K562 (cell line): Measurements from ENCODE around the gene IL31RA. TPM values are rescaled to one million over a fixed set of nuclear protein-coding genes. Genes with fewer than 3 reads are reported as not detected.

ENCODE experiments used
- CTCFL ChIP-seq: IDR thresholded peaks from 2 replicates; pipeline ENCODE4 v1.6.1; 2011; ENCODE audit warnings: borderline replicate concordance, low read depth, mild to moderate bottlenecking, moderate library complexity, low read length; ENCODE audit not compliant: insufficient read depth, poor library complexity, severe bottlenecking
- KAT2B ChIP-seq: IDR thresholded peaks from one replicate; pipeline ENCODE4 v1.6.1; 2012; ENCODE audit warnings: low read depth, mild to moderate bottlenecking, control low read depth, inconsistent platforms, low read length, moderate library complexity
- MCM7 ChIP-seq, 2 experiments: fragments of 450-650 bp; IDR thresholded peaks; 2 replicates each; pipeline ENCODE4 v1.6.1; 2016 to 2018
- POLR2A ChIP-seq: fragments of 450-650 bp; conservative IDR thresholded peaks from 2 replicates; pipeline ENCODE4 v1.6.1; 2016
- PTRF ChIP-seq: fragments of 450-650 bp; IDR thresholded peaks from 2 replicates; pipeline ENCODE4 v1.6.1; 2016; ENCODE audit warnings: mild to moderate bottlenecking, missing genetic modification characterization, missing compliant biosample characterization
- ZSCAN29 ChIP-seq: fragments of 450-650 bp; IDR thresholded peaks from 2 replicates; pipeline ENCODE4 v1.6.1; 2017
- polyA plus RNA-seq, 8 experiments: library from polyadenylated mRNA; depleted of rRNA in 4 of 8; stranded (reverse) in 5 of 8; unstranded in 3 of 8; fragments of >200 nt; fragmentation: Nextera tagmentation in 2 of 8; fragmentation: Illumina TruSeq in 1 of 8; extraction: Ambion mirVana in 2 of 8; extraction: Trizol in 1 of 8; gene quantifications; 2 replicates each; pipeline versions ENCODE4 v1.2.1 to v1.2.3, GENCODE V29; 2011 to 2014; ENCODE audit warnings: inconsistent platforms in 1 of 8, missing spikeins in 1 of 8
- total RNA-seq, 7 experiments: library from RNA; depleted of rRNA in 6 of 7; stranded (reverse); fragments of >200 nt in 6 of 7; fragmentation: Illumina TruSeq in 2 of 7; extraction: Trizol in 2 of 7; gene quantifications; 2 replicates each; pipeline versions ENCODE4 v1.2.1 to v1.2.3, GENCODE V29; 2011 to 2021; ENCODE audit warnings: low replicate concordance in 1 of 7
- TF ChIP-seq, protein P1 (sequence below): sonication (generic); formaldehyde crosslinking; IDR thresholded peaks from 2 replicates; pipeline ENCODE4 v1.8.0; 2022; ENCODE audit warnings: mild to moderate bottlenecking, low read depth, missing genetic modification reagents
- TF ChIP-seq, protein P2 (sequence below): fragments of 250-450 bp; sonication (Bioruptor Pico); IDR thresholded peaks from 2 replicates; pipeline ENCODE4 v1.8.0; 2022; ENCODE audit warnings: moderate library complexity, mild to moderate bottlenecking, inconsistent platforms

The IL31RA gene
- total and polyA plus RNA-seq, 9 of the 15 experiments (the other 6 are each of a cell fraction or from before 2014, with no cell fraction given) = not detected

GRCh38 chr5:55908804-55909203 lies 57.6 kb downstream of the IL31RA start (continued):
- TF ChIP-seq CTCFL (no peak), MCM7 (IDR thresholded peaks at IDR 0.05) (no peak), POLR2A (no peak), ZSCAN29 (no peak), KAT2B (no peak), PTRF (tag) (no peak)
- TF ChIP-seq, protein P1, sequence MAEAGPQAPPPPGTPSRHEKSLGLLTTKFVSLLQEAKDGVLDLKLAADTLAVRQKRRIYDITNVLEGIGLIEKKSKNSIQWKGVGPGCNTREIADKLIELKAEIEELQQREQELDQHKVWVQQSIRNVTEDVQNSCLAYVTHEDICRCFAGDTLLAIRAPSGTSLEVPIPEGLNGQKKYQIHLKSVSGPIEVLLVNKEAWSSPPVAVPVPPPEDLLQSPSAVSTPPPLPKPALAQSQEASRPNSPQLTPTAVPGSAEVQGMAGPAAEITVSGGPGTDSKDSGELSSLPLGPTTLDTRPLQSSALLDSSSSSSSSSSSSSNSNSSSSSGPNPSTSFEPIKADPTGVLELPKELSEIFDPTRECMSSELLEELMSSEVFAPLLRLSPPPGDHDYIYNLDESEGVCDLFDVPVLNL (CRISPR knock-in tag) = no peak
- TF ChIP-seq, protein P2, sequence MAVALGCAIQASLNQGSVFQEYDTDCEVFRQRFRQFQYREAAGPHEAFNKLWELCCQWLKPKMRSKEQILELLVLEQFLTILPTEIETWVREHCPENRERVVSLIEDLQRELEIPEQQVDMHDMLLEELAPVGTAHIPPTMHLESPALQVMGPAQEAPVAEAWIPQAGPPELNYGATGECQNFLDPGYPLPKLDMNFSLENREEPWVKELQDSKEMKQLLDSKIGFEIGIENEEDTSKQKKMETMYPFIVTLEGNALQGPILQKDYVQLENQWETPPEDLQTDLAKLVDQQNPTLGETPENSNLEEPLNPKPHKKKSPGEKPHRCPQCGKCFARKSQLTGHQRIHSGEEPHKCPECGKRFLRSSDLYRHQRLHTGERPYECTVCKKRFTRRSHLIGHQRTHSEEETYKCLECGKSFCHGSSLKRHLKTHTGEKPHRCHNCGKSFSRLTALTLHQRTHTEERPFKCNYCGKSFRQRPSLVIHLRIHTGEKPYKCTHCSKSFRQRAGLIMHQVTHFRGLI = no peak
